HEK293 (cell line): Measurements from ENCODE around the gene INSYN2B.

Experiments
- CTCF ChIA-PET: fragments of 350-600 bp; formaldehyde crosslinking; extraction: SDS; loops from one replicate; lab custom pipeline; 2021; ENCODE audit warnings: antibody characterized with exemption; lab: Yijun Ruan, JAX
- POLR2A ChIA-PET: fragments of 300-600 bp; formaldehyde crosslinking; extraction: SDS; loops from one replicate; lab custom pipeline; 2020; ENCODE audit warnings: antibody characterized with exemption, inconsistent platforms; lab: Yijun Ruan, JAX
- H3K27ac ChIP-seq: fragments of 200-500 bp; sonication (Bioruptor generic); 2 replicates; pipeline ENCODE4 v1.5.1; 2014; ENCODE audit warnings: low read depth, low read length, control low read depth, inconsistent platforms; ENCODE audit errors: extremely low read depth
- H3K36me3 ChIP-seq, 2 experiments: fragments of 200-500 bp in 1 of 2; sonication (Bioruptor generic) in 1 of 2; 1 replicate in 1 of 2; 2 replicates in 1 of 2; pipeline ENCODE4 v1.5.1; 2014 to 2017; ENCODE audit warnings: inconsistent platforms in 2 of 2, low read length in 2 of 2; ENCODE audit not compliant: control insufficient read depth in 2 of 2, insufficient read depth in 1 of 2
- H3K4me1 ChIP-seq: fragments of 200-500 bp; sonication (Bioruptor generic); 2 replicates; pipeline ENCODE4 v1.5.1; 2014; ENCODE audit warnings: mild to moderate bottlenecking, low read length, inconsistent platforms; ENCODE audit not compliant: control insufficient read depth, insufficient read depth
- H3K4me3 ChIP-seq: 2 replicates; pipeline ENCODE4 v1.5.1; 2011; ENCODE audit warnings: low read depth, mild to moderate bottlenecking, control low read depth, low read length, moderate library complexity
- H3K9me3 ChIP-seq: fragments of 200-500 bp; sonication (Bioruptor generic); 2 replicates; pipeline ENCODE4 v1.5.1; 2014; ENCODE audit warnings: low read depth, low read length, inconsistent platforms; ENCODE audit not compliant: control insufficient read depth, insufficient read depth
- HOXC10 ChIP-seq: sonication (generic); formaldehyde crosslinking; IDR thresholded peaks from 2 replicates; pipeline ENCODE4 v1.8.1; 2023; ENCODE audit warnings: mild to moderate bottlenecking, missing genetic modification reagents
- SALL2 ChIP-seq: fragments of 450-650 bp; formaldehyde crosslinking; IDR thresholded peaks from 2 replicates; pipeline ENCODE4 v1.5.0; 2017; ENCODE audit warnings: missing biosample characterization, mild to moderate bottlenecking, missing genetic modification characterization, borderline replicate concordance
- SCRT2 ChIP-seq: fragments of 450-650 bp; formaldehyde crosslinking; IDR thresholded peaks from 2 replicates; pipeline ENCODE4 v1.5.1; 2016; ENCODE audit warnings: missing biosample characterization, missing genetic modification characterization
- SP7 ChIP-seq: fragments of 450-650 bp; formaldehyde crosslinking; IDR thresholded peaks from 2 replicates; pipeline ENCODE4 v1.5.1; 2016; ENCODE audit warnings: missing biosample characterization, missing genetic modification characterization
- YY2 ChIP-seq: fragments of 450-650 bp; formaldehyde crosslinking; IDR thresholded peaks from 2 replicates; pipeline ENCODE4 v1.5.1; 2016; ENCODE audit warnings: missing biosample characterization, missing genetic modification characterization
- ZNF112 ChIP-seq: fragments of 450-650 bp; formaldehyde crosslinking; IDR thresholded peaks from 2 replicates; pipeline ENCODE4 v1.5.0; 2017; ENCODE audit warnings: missing biosample characterization, missing genetic modification characterization
- ZNF155 ChIP-seq: fragments of 450-650 bp; formaldehyde crosslinking; IDR thresholded peaks from 2 replicates; pipeline ENCODE4 v1.5.1; 2016; ENCODE audit warnings: missing biosample characterization, missing genetic modification characterization
- ZNF16 ChIP-seq: fragments of 450-650 bp; formaldehyde crosslinking; IDR thresholded peaks from 2 replicates; pipeline ENCODE4 v1.5.1; 2016; ENCODE audit warnings: low read depth, missing biosample characterization, missing genetic modification characterization
- ZNF184 ChIP-seq: fragments of 450-650 bp; IDR thresholded peaks from 2 replicates; pipeline ENCODE4 v1.5.1; 2018; ENCODE audit warnings: missing biosample characterization, mild to moderate bottlenecking, missing genetic modification characterization
- ZNF19 ChIP-seq: fragments of 450-650 bp; formaldehyde crosslinking; IDR thresholded peaks from 2 replicates; pipeline ENCODE4; 2016; ENCODE audit warnings: missing biosample characterization, missing genetic modification characterization, low read depth
- ZNF223 ChIP-seq: fragments of 450-650 bp; formaldehyde crosslinking; IDR thresholded peaks from 2 replicates; pipeline ENCODE4 v1.5.1; 2016; ENCODE audit warnings: missing biosample characterization, missing genetic modification characterization
- ZNF24 ChIP-seq: fragments of 450-650 bp; formaldehyde crosslinking; IDR thresholded peaks from 2 replicates; pipeline ENCODE4 v1.5.1; 2016; ENCODE audit warnings: missing biosample characterization, missing genetic modification characterization
- ZNF248 ChIP-seq: fragments of 450-650 bp; formaldehyde crosslinking; IDR thresholded peaks from 2 replicates; pipeline ENCODE4 v1.5.1; 2017; ENCODE audit warnings: missing biosample characterization, missing genetic modification characterization
- ZNF354C ChIP-seq: fragments of 450-650 bp; formaldehyde crosslinking; IDR thresholded peaks from 2 replicates; pipeline ENCODE4 v1.5.1; 2016; ENCODE audit warnings: missing biosample characterization, missing genetic modification characterization, low read depth, borderline replicate concordance
- ZNF596 ChIP-seq: fragments of 450-650 bp; IDR thresholded peaks from 2 replicates; pipeline ENCODE4 v1.5.0; 2018; ENCODE audit warnings: missing biosample characterization, mild to moderate bottlenecking, missing genetic modification characterization, moderate library complexity
- ZNF621 ChIP-seq: fragments of 450-650 bp; formaldehyde crosslinking; IDR thresholded peaks from 2 replicates; pipeline ENCODE4 v1.5.1; 2017; ENCODE audit warnings: missing biosample characterization, missing genetic modification characterization
- ZNF629 ChIP-seq: fragments of 450-650 bp; formaldehyde crosslinking; IDR thresholded peaks from 2 replicates; pipeline ENCODE4 v1.5.1; 2017; ENCODE audit warnings: missing biosample characterization, missing genetic modification characterization
- ZNF660 ChIP-seq: fragments of 450-650 bp; IDR thresholded peaks from 2 replicates; pipeline ENCODE4 v1.5.1; 2018; ENCODE audit warnings: missing biosample characterization, mild to moderate bottlenecking, missing genetic modification characterization
- ZNF76 ChIP-seq: fragments of 450-650 bp; formaldehyde crosslinking; IDR thresholded peaks from 2 replicates; pipeline ENCODE4; 2016; ENCODE audit warnings: low read depth, missing biosample characterization, missing genetic modification characterization, borderline replicate concordance
- TF ChIP-seq, protein P1 (sequence below): fragments of 450-650 bp; formaldehyde crosslinking; IDR thresholded peaks from 2 replicates; pipeline ENCODE4 v1.5.1; 2016; ENCODE audit warnings: missing biosample characterization, missing genetic modification characterization
- TF ChIP-seq, protein P2 (sequence below): fragments of 450-650 bp; formaldehyde crosslinking; IDR thresholded peaks from 2 replicates; pipeline ENCODE4 v1.5.1; 2016; ENCODE audit warnings: missing biosample characterization, missing genetic modification characterization
- TF ChIP-seq, protein P3 (sequence below): fragments of 450-650 bp; formaldehyde crosslinking; IDR thresholded peaks from 2 replicates; pipeline ENCODE4 v1.5.1; 2016; ENCODE audit warnings: missing biosample characterization, missing genetic modification characterization
- TF ChIP-seq, protein P4 (sequence below): fragments of 450-650 bp; formaldehyde crosslinking; IDR thresholded peaks from 2 replicates; pipeline ENCODE4 v1.5.1; 2016; ENCODE audit warnings: missing biosample characterization, missing genetic modification characterization
- TF ChIP-seq, protein P5 (sequence below): fragments of 450-650 bp; formaldehyde crosslinking; IDR thresholded peaks from 2 replicates; pipeline ENCODE4; 2016; ENCODE audit warnings: missing biosample characterization, missing genetic modification characterization
- TF ChIP-seq, protein P6 (sequence below): fragments of 450-650 bp; formaldehyde crosslinking; IDR thresholded peaks from 2 replicates; pipeline ENCODE4 v1.5.1; 2016; ENCODE audit warnings: missing biosample characterization, missing genetic modification characterization

Gene INSYN2B

DNA sequence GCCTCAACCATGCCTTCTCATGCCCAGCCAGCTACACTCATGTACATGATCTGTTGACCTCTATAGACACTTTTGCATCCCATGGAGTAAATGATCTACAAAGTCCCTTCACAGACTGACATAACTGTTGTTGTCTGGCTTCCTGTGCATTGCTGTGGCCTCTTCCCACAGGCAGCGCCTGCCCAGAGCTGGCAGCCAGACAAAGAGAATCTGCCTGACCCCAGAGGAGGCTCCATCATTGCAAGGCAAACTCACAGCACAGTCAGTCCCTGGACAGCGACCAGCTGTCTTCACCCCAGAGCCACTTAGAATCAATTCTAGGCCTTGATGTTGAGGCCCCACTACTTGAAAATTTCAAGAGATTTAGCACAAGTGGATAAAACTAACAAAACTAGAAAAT lies 65.5 kb downstream of the INSYN2B start:
- Histone ChIP-seq H3K4me1 (no peaks in the 10 kb centered on the region), H3K4me3 (no peak overlapping the region), H3K36me3 (no peaks in the 10 kb centered on the region), H3K9me3 (no peaks in the 10 kb centered on the region), H3K27ac (no peak overlapping the region)
- no peak for TF ChIP-seq ZNF660 (tag by site-specific recombination)
- TF ChIP-seq ZNF354C: no peak
- TF ChIP-seq ZNF621: no peak
- TF ChIP-seq, protein P1, sequence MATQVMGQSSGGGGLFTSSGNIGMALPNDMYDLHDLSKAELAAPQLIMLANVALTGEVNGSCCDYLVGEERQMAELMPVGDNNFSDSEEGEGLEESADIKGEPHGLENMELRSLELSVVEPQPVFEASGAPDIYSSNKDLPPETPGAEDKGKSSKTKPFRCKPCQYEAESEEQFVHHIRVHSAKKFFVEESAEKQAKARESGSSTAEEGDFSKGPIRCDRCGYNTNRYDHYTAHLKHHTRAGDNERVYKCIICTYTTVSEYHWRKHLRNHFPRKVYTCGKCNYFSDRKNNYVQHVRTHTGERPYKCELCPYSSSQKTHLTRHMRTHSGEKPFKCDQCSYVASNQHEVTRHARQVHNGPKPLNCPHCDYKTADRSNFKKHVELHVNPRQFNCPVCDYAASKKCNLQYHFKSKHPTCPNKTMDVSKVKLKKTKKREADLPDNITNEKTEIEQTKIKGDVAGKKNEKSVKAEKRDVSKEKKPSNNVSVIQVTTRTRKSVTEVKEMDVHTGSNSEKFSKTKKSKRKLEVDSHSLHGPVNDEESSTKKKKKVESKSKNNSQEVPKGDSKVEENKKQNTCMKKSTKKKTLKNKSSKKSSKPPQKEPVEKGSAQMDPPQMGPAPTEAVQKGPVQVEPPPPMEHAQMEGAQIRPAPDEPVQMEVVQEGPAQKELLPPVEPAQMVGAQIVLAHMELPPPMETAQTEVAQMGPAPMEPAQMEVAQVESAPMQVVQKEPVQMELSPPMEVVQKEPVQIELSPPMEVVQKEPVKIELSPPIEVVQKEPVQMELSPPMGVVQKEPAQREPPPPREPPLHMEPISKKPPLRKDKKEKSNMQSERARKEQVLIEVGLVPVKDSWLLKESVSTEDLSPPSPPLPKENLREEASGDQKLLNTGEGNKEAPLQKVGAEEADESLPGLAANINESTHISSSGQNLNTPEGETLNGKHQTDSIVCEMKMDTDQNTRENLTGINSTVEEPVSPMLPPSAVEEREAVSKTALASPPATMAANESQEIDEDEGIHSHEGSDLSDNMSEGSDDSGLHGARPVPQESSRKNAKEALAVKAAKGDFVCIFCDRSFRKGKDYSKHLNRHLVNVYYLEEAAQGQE (tag by site-specific recombination): peak; percentile 91
- CTCF ChIA-PET: no interaction called here
- POLR2A ChIA-PET: no interaction called here

DNA sequence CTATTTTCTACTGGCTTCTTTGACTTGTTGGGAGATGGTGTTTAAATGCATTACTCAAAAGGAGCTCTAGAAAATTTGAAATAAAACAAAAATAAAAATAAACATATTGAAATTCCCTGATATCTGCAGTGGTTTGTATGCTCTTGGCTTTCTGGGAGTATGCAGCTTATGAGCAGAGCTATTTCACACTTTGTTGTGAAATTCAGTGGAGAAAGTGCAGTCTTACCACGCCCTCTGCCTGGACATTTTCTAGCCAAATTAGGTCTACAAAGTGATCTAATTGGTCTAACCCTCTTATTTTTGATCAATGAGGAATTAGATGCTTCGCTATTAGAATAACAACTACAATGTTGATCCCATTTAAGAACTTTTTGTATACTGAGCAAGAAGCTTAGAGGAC lies 66.8 kb downstream of the INSYN2B start:
- CTCF ChIA-PET: interaction anchor here (0.8 to 1.6 kb wide), 3 partner anchors 13 to 212 kb away, joined by 3 to 5 read pairs (median 3); partner anchors contain the start of gene INSYN2B

DNA sequence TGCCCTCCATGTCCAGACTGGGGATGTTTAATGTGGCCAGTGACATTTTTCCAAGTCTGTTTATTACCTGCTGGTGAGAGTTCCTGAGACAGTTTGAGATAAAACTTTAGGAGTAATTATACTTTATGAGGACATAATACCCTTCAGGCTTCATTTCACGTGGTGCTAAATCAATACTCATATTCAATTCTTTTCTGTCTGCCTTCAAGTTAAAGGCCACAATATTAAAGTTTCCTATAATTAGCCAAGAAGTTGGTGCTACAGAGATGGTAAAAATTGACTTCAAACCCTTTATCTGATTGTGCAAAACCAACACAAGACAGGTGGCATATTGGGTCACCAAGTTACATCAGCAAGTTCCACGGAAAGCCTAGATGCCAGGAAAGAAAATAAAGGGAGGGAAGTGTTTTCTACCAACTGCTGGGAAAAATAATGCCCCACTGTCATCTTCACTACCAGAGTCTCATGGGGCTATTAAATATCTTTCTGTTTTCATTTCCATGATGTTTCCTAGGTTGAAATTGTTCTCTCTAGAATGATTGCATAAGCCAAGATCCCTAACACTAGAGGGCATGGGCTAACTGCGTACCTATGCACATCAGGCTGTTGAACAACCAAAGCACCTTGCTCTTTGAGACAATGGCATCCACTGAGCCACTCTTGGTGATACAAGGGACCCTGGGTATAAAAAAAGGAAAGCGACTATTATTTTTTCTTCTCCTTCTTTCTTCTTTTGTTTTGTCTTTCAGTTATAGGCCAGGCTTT lies 68.7 kb downstream of the INSYN2B start:
- no peaks in the 10 kb centered on the region for H3K4me1 ChIP-seq
- ChIA-PET POLR2A (no interaction called here), CTCF (interaction anchor here (1.9 kb wide), 1 partner anchor 69 kb away, joined by 6 read pairs; the partner anchor contains the start of gene INSYN2B)
- no peaks in the 10 kb centered on the region for H3K36me3 ChIP-seq
- H3K4me3 ChIP-seq: no peak overlapping the region
- H3K27ac ChIP-seq: no peak overlapping the region
- H3K9me3 ChIP-seq: no peaks in the 10 kb centered on the region
- TF ChIP-seq ZNF19 (tag by site-specific recombination) (no peak), ZNF223 (tag by site-specific recombination) (no peak), HOXC10 (CRISPR knock-in tag) (no peak), ZNF16 (tag by site-specific recombination) (no peak)
- TF ChIP-seq, protein P2, sequence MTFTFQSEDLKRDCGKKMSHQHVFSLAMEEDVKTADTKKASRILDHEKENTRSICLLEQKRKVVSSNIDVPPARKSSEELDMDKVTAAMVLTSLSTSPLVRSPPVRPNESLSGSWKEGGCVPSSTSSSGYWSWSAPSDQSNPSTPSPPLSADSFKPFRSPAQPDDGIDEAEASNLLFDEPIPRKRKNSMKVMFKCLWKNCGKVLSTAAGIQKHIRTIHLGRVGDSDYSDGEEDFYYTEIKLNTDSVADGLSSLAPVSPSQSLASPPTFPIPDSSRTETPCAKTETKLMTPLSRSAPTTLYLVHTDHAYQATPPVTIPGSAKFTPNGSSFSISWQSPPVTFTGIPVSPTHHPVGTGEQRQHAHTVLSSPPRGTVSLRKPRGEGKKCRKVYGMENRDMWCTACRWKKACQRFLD (tag by site-specific recombination): no peak
- TF ChIP-seq, protein P3, sequence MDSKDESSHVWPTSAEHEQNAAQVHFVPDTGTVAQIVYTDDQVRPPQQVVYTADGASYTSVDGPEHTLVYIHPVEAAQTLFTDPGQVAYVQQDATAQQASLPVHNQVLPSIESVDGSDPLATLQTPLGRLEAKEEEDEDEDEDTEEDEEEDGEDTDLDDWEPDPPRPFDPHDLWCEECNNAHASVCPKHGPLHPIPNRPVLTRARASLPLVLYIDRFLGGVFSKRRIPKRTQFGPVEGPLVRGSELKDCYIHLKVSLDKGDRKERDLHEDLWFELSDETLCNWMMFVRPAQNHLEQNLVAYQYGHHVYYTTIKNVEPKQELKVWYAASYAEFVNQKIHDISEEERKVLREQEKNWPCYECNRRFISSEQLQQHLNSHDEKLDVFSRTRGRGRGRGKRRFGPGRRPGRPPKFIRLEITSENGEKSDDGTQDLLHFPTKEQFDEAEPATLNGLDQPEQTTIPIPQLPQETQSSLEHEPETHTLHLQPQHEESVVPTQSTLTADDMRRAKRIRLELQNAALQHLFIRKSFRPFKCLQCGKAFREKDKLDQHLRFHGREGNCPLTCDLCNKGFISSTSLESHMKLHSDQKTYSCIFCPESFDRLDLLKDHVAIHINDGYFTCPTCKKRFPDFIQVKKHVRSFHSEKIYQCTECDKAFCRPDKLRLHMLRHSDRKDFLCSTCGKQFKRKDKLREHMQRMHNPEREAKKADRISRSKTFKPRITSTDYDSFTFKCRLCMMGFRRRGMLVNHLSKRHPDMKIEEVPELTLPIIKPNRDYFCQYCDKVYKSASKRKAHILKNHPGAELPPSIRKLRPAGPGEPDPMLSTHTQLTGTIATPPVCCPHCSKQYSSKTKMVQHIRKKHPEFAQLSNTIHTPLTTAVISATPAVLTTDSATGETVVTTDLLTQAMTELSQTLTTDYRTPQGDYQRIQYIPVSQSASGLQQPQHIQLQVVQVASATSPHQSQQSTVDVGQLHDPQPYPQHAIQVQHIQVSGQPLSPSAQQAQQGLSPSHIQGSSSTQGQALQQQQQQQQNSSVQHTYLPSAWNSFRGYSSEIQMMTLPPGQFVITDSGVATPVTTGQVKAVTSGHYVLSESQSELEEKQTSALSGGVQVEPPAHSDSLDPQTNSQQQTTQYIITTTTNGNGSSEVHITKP (tag by site-specific recombination): no peak

More for the DNA sequence above, 66.8 kb downstream of the INSYN2B start:
- Histone ChIP-seq H3K4me3 (no peak overlapping the region), H3K27ac (no peak overlapping the region), H3K9me3 (no peaks in the 10 kb centered on the region), H3K4me1 (no peaks in the 10 kb centered on the region), H3K36me3 (no peaks in the 10 kb centered on the region)
- POLR2A ChIA-PET: no interaction called here
- TF ChIP-seq SCRT2 (tag by site-specific recombination) (no peak), ZNF155 (tag by site-specific recombination) (no peak), ZNF248 (no peak), SALL2 (tag by site-specific recombination) (no peak), ZNF629 (no peak), ZNF112 (tag by site-specific recombination) (no peak), ZNF76 (tag by site-specific recombination) (no peak), SP7 (no peak), ZNF24 (tag by site-specific recombination) (no peak), ZNF596 (no peak), ZNF184 (tag by site-specific recombination) (no peak), YY2 (tag by site-specific recombination) (no peak)
- TF ChIP-seq, protein P4, sequence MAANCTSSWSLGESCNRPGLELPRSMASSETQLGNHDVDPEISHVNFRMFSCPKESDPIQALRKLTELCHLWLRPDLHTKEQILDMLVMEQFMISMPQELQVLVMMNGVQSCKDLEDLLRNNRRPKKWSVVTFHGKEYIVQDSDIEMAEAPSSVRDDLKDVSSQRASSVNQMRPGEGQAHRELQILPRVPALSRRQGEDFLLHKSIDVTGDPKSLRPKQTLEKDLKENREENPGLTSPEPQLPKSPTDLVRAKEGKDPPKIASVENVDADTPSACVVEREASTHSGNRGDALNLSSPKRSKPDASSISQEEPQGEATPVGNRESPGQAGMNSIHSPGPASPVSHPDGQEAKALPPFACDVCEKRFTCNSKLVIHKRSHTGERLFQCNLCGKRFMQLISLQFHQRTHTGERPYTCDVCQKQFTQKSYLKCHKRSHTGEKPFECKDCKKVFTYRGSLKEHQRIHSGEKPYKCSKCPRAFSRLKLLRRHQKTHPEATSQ: no peak
- TF ChIP-seq, protein P5, sequence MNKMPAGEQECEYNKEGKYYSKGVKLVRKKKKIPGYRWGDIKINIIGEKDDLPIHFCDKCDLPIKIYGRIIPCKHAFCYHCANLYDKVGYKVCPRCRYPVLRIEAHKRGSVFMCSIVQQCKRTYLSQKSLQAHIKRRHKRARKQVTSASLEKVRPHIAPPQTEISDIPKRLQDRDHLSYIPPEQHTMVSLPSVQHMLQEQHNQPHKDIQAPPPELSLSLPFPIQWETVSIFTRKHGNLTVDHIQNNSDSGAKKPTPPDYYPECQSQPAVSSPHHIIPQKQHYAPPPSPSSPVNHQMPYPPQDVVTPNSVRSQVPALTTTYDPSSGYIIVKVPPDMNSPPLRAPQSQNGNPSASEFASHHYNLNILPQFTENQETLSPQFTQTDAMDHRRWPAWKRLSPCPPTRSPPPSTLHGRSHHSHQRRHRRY: no peak
- TF ChIP-seq, protein P6, sequence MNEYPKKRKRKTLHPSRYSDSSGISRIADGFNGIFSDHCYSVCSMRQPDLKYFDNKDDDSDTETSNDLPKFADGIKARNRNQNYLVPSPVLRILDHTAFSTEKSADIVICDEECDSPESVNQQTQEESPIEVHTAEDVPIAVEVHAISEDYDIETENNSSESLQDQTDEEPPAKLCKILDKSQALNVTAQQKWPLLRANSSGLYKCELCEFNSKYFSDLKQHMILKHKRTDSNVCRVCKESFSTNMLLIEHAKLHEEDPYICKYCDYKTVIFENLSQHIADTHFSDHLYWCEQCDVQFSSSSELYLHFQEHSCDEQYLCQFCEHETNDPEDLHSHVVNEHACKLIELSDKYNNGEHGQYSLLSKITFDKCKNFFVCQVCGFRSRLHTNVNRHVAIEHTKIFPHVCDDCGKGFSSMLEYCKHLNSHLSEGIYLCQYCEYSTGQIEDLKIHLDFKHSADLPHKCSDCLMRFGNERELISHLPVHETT (tag by site-specific recombination): no peak
